Epithelial cell of alveolus of lung (primary cell): ENCODE measurements around the gene ARFGAP1. TPM values are rescaled to one million over a fixed set of nuclear protein-coding genes. Genes with fewer than 3 reads are reported as not detected.

Source experiments
- total RNA-seq: library from RNA; depleted of rRNA; stranded (reverse); fragments of >200 nt; gene quantifications from 2 replicates; pipeline ENCODE4 v1.2.1, GENCODE V29; 2015

Gene ARFGAP1
- total RNA-seq: 61.7 and 70.9 TPM in 2 replicates

DNA sequence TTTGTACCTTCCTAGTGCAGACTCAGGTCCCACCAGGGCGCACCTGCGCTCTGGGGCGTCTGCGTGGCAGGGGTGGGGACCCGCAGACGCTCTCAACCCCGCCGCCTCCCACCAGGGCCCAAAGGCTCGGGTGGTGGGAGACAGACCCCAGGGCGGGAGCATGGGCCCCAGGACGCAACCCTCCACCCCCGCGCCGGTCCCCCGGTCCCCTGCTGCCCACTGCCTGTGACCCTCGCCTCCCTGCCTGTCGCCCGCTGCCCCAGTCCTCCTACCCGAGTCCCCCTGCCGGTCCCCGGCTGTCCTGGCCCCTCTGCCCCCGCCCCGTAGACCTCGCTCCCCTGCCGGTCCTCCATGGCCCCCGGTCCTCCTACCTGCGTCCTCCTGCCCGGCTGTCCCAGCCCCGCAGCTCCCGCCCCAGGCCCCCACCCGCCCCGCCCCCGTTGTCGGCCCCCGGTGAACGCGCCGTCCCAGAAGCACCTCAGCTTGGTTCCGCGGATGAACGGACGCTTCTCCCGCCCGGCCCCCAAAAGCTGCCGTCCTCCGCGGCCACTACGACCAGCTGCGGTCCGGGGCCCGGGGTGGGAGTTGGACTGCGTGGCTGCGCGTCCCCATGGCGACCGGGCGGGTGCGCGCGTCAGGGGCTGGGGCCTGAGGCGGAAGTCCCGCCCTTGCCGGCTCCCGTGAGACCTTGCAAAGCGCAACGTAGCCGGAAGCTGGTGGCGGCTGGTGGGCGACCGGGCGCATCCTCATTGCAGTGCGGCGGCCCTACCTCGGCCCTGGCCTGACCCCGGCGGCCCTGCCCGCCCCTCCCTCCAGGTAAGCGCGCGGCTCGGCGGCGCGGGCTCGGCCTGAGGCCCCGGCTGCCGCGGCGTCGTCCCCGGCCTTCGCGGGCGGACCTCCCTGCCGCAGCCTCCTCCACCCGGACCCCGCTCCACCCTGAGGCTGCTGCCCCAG is at the start of gene ARFGAP1:
Gene ARFGAP1 (plus strand): TSS at position 709 of the 954 bp plus-strand sequence. CDS start 2,768 bp downstream, outside the sequence.

DNA sequence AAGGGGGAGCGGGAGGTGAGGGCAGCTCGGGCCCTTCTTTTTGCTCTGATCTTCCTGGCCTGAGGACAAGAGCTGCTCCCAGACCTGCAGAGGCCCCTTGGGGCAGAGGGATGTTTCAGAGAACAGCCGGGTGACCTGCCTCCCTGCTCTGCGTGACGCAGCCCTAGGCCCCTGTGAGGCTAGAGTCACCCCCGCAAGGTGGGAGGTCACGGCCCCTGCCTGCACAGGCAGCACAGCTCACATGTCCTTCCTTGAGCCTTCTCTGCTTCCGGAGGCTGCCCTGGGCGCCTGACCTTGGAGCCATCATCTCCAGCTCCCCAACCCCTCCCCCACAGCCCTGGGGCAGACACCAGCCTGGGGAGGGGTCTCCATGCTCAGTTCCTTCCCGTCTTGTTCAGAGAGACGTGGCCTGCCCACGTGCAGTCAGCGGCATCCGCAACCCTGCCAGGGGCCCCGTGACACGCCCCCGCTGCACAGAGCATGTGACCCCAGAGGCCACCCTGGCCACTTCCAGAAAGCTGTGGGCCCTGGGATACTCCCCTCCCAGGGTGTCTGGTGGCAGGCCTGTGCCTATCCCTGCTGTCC is 37.1 kb upstream of the ARFGAP1 start, which contains the start of gene BIRC7:
Gene BIRC7 (plus strand): TSS at position 507 of the 585 bp plus-strand sequence. CDS start 192 bp downstream, outside the sequence.

DNA sequence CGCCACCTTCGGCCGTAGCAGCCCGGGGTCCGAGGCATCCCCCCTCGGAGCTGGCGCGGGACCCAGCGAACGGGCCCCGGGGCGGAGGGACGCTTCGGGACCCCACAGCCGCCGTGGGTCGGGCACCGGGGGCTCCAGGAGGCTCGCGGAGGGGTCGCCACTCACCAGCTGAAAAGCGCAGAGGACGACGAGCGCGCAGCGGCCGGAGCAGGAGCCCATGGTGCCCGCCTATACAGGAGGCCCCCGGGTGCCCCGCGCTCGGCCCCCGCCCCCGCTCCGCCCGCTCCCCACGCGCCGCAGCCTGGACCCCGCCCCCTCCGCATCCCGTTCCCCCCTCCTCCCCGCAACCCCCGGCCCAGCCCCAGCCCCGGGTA is 18.4 kb upstream of the ARFGAP1 start, which contains the start of gene NKAIN4:
Gene NKAIN4 (minus strand): TSS at position 232 of the 374 bp plus-strand sequence. CDS start 13 bp downstream, at position 219.

GRCh38 chr20:63292904-63293303 is 20.3 kb downstream of the ARFGAP1 start, which contains the start of gene COL20A1:
COL20A1 (plus strand) TSS chr20:63293186; CDS start chr20:63295108, 1,922 bp downstream.

Other genes starting within 250 kb of the ARFGAP1 start
- gene YTHDF1, start 56.7 kb upstream of the ARFGAP1 start, total RNA-seq: 25.1 and 38.6 TPM in 2 replicates
- not detected in 2 replicates for gene BIRC7, start 36.9 kb upstream of the ARFGAP1 start, total RNA-seq
- gene NKAIN4, start 18.4 kb upstream of the ARFGAP1 start, total RNA-seq: 3.7 TPM in 1 of 2 replicates, not detected in the other
- gene COL20A1, start 20.4 kb downstream of the ARFGAP1 start, total RNA-seq: not detected in 2 replicates
- gene CHRNA4, start 88.5 kb downstream of the ARFGAP1 start, total RNA-seq: not detected in 2 replicates
- gene KCNQ2, start 199.8 kb downstream of the ARFGAP1 start, total RNA-seq: not detected in 2 replicates
- gene EEF1A2, start 226.3 kb downstream of the ARFGAP1 start, total RNA-seq: 1.3 and 1.4 TPM in 2 replicates
- 107 and 208 TPM in 2 replicates for gene PPDPF, start 248.0 kb downstream of the ARFGAP1 start, total RNA-seq